Gastroesophageal sphincter (tissue), 4 donors: Measurements from ENCODE around the gene CCSER2. TPM values are rescaled to one million over a fixed set of nuclear protein-coding genes. Genes with fewer than 3 reads are reported as not detected.

Experiments used
- ATAC-seq: fragments of 150-250 bp; one replicate; pipeline ENCODE4 v1.9.1; 2016; ENCODE audit warnings: mild to moderate bottlenecking, moderate library complexity
- H3K27ac ChIP-seq, 4 donors: fragments of 200-600 bp; sonication (generic) in 3 of 4; 1 replicate in 3 of 4; 2 replicates in 1 of 4; pipeline ENCODE4 v1.5.1; 2016 to 2019
- H3K27me3 ChIP-seq: fragments of 200-600 bp; sonication (generic); one replicate; pipeline ENCODE4 v1.5.1; 2019
- H3K36me3 ChIP-seq, 2 donors: fragments of 200-600 bp; sonication (generic); one replicate each; pipeline ENCODE4 v1.5.1; 2019; ENCODE audit warnings: control low read depth in 1 of 2
- H3K4me1 ChIP-seq, 3 donors: fragments of 200-600 bp; sonication (generic); 1 replicate in 2 of 3; 2 replicates in 1 of 3; pipeline ENCODE4 v1.5.1; 2016 to 2019; ENCODE audit warnings: control low read depth in 2 of 3
- H3K4me3 ChIP-seq, 2 donors: fragments of 200-600 bp; sonication (generic); one replicate each; pipeline ENCODE4 v1.5.1; 2019; ENCODE audit warnings: mild to moderate bottlenecking in 1 of 2, moderate library complexity in 1 of 2
- H3K9me3 ChIP-seq, 3 donors: fragments of 200-600 bp; sonication (generic); one replicate each; pipeline ENCODE4 v1.5.1; 2017 to 2019; ENCODE audit warnings: control low read depth in 2 of 3
- EP300 ChIP-seq: sonication (generic); formaldehyde crosslinking; IDR thresholded peaks from one replicate; pipeline ENCODE4 v1.6.1; 2017; ENCODE audit warnings: antibody characterized with exemption, mild to moderate bottlenecking
- POLR2A ChIP-seq, 2 donors: fragments of 450-650 bp; IDR thresholded peaks; one replicate each; pipeline ENCODE4 v1.6.1; 2017; ENCODE audit warnings: antibody characterized with exemption in 2 of 2, mild to moderate bottlenecking in 2 of 2, moderate library complexity in 1 of 2
- POLR2AphosphoS5 ChIP-seq: sonication (generic); formaldehyde crosslinking; IDR thresholded peaks from one replicate; pipeline ENCODE4 v1.6.1; 2017; ENCODE audit warnings: antibody characterized with exemption
- WGBS, 2 donors: methylation state at CpG; one replicate each; pipeline ENCODE4 v1.1.5; 2018; ENCODE audit warnings: low coverage in 1 of 2; 5-methylcytosine and 5-hydroxymethylcytosine counted together
- total RNA-seq, 4 donors: library from RNA; depleted of rRNA; stranded (reverse); fragments of >200 nt; gene quantifications; one replicate each; pipeline ENCODE4 v1.1.0, GENCODE V29; 2016
- TF ChIP-seq, protein P1 (sequence below), 4 experiments: fragments of 200-600 bp in 2 of 4; fragments of 450-650 bp in 2 of 4; sonication (generic) in 1 of 4; IDR thresholded peaks; one replicate each; pipeline ENCODE4 v1.5.1; 2017 to 2019; ENCODE audit warnings: antibody characterized with exemption in 4 of 4, mild to moderate bottlenecking in 2 of 4, moderate library complexity in 2 of 4

Gene CCSER2
- total RNA-seq, 4 donors from 2014 or later: 64.5 to 93.5 (median 83.3) TPM

DNA sequence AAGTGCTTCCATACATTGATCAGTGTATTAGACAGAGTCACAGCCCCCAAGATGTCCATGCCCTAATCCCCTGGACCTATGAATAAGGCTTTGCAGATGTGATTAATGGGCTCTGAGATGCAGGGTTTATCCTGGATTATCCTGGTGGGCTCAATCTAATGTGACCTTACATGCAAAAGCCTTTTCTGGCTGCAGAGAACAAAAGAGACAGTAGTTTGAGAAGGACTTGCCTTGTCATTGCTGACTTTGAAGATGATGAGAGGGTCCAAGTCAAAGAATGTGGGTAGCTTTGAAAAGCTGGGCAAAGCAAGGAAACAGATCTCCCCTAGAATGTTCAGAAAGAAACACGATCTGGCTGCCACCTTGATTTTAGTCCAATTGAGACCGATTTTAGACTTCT lies 238.7 kb downstream of the CCSER2 start:
- Histone ChIP-seq H3K27me3 (peaks cover 49% of the 10 kb centered on the region), H3K9me3 (no peaks in the 10 kb centered on the region), H3K4me3 (no peak overlapping the region), H3K4me1 (no peaks in the 10 kb centered on the region), H3K27ac (no peak overlapping the region), H3K36me3 (no peaks in the 10 kb centered on the region)
- 45 to 79% methylated on average over 2 of the region's 2 CpGs for WGBS, 2 donors
- no peak for ATAC-seq
- TF ChIP-seq, protein P1, sequence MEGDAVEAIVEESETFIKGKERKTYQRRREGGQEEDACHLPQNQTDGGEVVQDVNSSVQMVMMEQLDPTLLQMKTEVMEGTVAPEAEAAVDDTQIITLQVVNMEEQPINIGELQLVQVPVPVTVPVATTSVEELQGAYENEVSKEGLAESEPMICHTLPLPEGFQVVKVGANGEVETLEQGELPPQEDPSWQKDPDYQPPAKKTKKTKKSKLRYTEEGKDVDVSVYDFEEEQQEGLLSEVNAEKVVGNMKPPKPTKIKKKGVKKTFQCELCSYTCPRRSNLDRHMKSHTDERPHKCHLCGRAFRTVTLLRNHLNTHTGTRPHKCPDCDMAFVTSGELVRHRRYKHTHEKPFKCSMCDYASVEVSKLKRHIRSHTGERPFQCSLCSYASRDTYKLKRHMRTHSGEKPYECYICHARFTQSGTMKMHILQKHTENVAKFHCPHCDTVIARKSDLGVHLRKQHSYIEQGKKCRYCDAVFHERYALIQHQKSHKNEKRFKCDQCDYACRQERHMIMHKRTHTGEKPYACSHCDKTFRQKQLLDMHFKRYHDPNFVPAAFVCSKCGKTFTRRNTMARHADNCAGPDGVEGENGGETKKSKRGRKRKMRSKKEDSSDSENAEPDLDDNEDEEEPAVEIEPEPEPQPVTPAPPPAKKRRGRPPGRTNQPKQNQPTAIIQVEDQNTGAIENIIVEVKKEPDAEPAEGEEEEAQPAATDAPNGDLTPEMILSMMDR (IDR thresholded peaks at IDR 0.05): no peak
- no peak for TF ChIP-seq EP300
- TF ChIP-seq POLR2A (IDR thresholded peaks at IDR 0.05): no peak
- TF ChIP-seq POLR2AphosphoS5: no peak

Other genes with a start within 250 kb of the CCSER2 start
- gene GHITM, start 189.1 kb upstream of the CCSER2 start, total RNA-seq: 100 to 1,000 TPM; 134 to 230 (median 190) TPM
- gene GPR15LG, start 154.8 kb upstream of the CCSER2 start, total RNA-seq: 10 to 100 TPM in 1 of 4 donors, 1 to 10 TPM in 1, not detected in 2; 1.2 to 10.1 TPM
- under 1 TPM in 2 of 4 donors, not detected in 2; 0.10 to 0.67 TPM for gene CDHR1, start 134.1 kb upstream of the CCSER2 start, total RNA-seq
- gene LRIT2, start 103.0 kb upstream of the CCSER2 start, total RNA-seq: not detected
- under 1 TPM in 1 of 4 donors, not detected in 3; 0.12 TPM for gene LRIT1, start 87.0 kb upstream of the CCSER2 start, total RNA-seq
- 1 to 10 TPM in 2 of 4 donors, not detected in 2; 1.1 to 2.6 TPM for gene RGR, start 83.5 kb upstream of the CCSER2 start, total RNA-seq